GM21825 (cell line): ENCODE results near the gene DEFB110.

ENCODE experiments used
- ATAC-seq: cut with Tn5 transposase; IDR thresholded peaks from one replicate; pipeline ENCODE4 v1.9.1; 2021; ENCODE audit warnings: mild to moderate bottlenecking, moderate library complexity; ENCODE audit not compliant: unreplicated experiment

DEFB110 gene

GRCh38 chr6:50021894-50022293, at the start of gene DEFB110:
DEFB110 (minus strand) TSS chr6:50021994; CDS start chr6:50021935, 59 bp downstream.
- ATAC-seq, result no peak

- no peak for ATAC-seq
Measured at GRCh38 chr6:50070101-50070500, 48.3 kb upstream of the DEFB110 start.

- ATAC-seq, result no peak
Measured at GRCh38 chr6:50062051-50062450, 40.3 kb upstream of the DEFB110 start.

GRCh38 chr6:50056242-50056641, 34.4 kb upstream of the DEFB110 start:
- ATAC-seq, result no peak

- ATAC-seq, result no peak
Measured at GRCh38 chr6:50049829-50050228, 28.0 kb upstream of the DEFB110 start, which contains the start of gene DEFB112. DEFB112 (minus strand) TSS chr6:50049929; CDS start chr6:50049869, 60 bp downstream.

GRCh38 chr6:50047026-50047425, 25.2 kb upstream of the DEFB110 start:
- ATAC-seq, result no peak

- ATAC-seq, result no peak
Measured at GRCh38 chr6:50030777-50031562, 9.2 kb upstream of the DEFB110 start.

- no peak for ATAC-seq
Measured at GRCh38 chr6:50030350-50030749, 8.6 kb upstream of the DEFB110 start.

GRCh38 chr6:50025258-50025657, 3.5 kb upstream of the DEFB110 start:
- ATAC-seq, result no peak

- no peak for ATAC-seq
Measured at GRCh38 chr6:50007819-50008218, 14.0 kb downstream of the DEFB110 start.

GRCh38 chr6:50003139-50003538, 18.7 kb downstream of the DEFB110 start:
- ATAC-seq, result no peak

- ATAC-seq, result no peak
Measured at GRCh38 chr6:49995278-49995677, 26.5 kb downstream of the DEFB110 start.

GRCh38 chr6:49988900-49989299, 32.9 kb downstream of the DEFB110 start:
- ATAC-seq, result no peak

- ATAC-seq, result no peak
Measured at GRCh38 chr6:49987749-49988148, 34.0 kb downstream of the DEFB110 start.

GRCh38 chr6:49986551-49986950, 35.2 kb downstream of the DEFB110 start:
- ATAC-seq, result no peak

- no peak for ATAC-seq
Measured at GRCh38 chr6:49982046-49982445, 39.7 kb downstream of the DEFB110 start.

- peak; percentile 52 for ATAC-seq
Measured at GRCh38 chr6:49980898-49981297, 40.9 kb downstream of the DEFB110 start.

- peak; percentile 43 for ATAC-seq
Measured at GRCh38 chr6:49979584-49979983, 42.2 kb downstream of the DEFB110 start.

- peak; percentile 67 for ATAC-seq
Measured at GRCh38 chr6:49978332-49979226, 43.2 kb downstream of the DEFB110 start.

- no peak for ATAC-seq
Measured at GRCh38 chr6:49969605-49970004, 52.2 kb downstream of the DEFB110 start, which contains the start of gene DEFB113. DEFB113 (minus strand) TSS chr6:49969625; CDS start chr6:49969625, 0 bp downstream.
